ENCODE measurements around the gene FRY. TPM values are rescaled to one million over a fixed set of nuclear protein-coding genes. Genes with fewer than 3 reads are reported as not detected.

FRY gene
- total and polyA plus RNA-seq, 2 of the 13 experiments (the other 11 are each of a cell fraction or from before 2014, with no cell fraction given), result 8.2 to 13.1 TPM

GRCh38 chr13:32278426-32278825, 246.9 kb downstream of the FRY start:
- FAIRE-seq, result no peak

GRCh38 chr13:32281096-32281495, 249.5 kb downstream of the FRY start:
- Histone ChIP-seq H3K27ac (ENCODE audit: extremely low read length, insufficient read depth, low read length) (peak overlapping the region; percentile 33), H3K4me2 (ENCODE audit: low read depth, low read length) (no peak overlapping the region), H3K79me2 (ENCODE audit: insufficient read depth, low read length) (no peaks in the 10 kb centered on the region), H4K20me1 (ENCODE audit: insufficient read depth, low read length) (no peaks in the 10 kb centered on the region), H3K4me3 (replicated peaks in 1 of 3; ENCODE audit: insufficient read depth in 1 of 3, low read depth in 2 of 3, low read length in 3 of 3) (no peak overlapping the region), H3K36me3 (replicated peaks in 1 of 2; ENCODE audit: control insufficient read depth in 1 of 2, insufficient read depth in 2 of 2, low read length in 2 of 2) (peaks cover 2 to 24% of the 10 kb centered on the region in 2 experiments; a peak in 3 of 5 replicates), H3K4me1 (ENCODE audit: insufficient read depth, low read length) (peaks cover 54% of the 10 kb centered on the region), H3K9ac (ENCODE audit: insufficient read depth, low read depth, low read length) (no peak overlapping the region), H2AFZ (ENCODE audit: low read length) (no peak overlapping the region), H3K27me3 (ENCODE audit: control insufficient read depth in 1 of 2, insufficient read depth in 2 of 2, low read length in 2 of 2) (no peaks in the 10 kb centered on the region), H3K9me3 (ENCODE audit: low read length) (no peaks in the 10 kb centered on the region)
- TF ChIP-seq ZNF562 (CRISPR knock-in tag; IDR thresholded peaks at IDR 0.05; ENCODE audit: borderline replicate concordance) (no peak), EP300 (IDR thresholded peaks at IDR 0.05; ENCODE audit: low read depth in 2 of 2, low read length in 2 of 2) (0 out of 4 replicates have a peak, but pooled peaks of 1 of the 2 experiments have one; percentile 13), EP300 (CRISPR knock-in tag; IDR thresholded peaks at IDR 0.05; ENCODE audit: borderline replicate concordance) (no peak), PAXIP1 (CRISPR knock-in tag; conservative IDR thresholded peaks at IDR 0.05) (peak; percentile 44; the same call in 1 of the 2 replicates), ASH2L (IDR thresholded peaks at IDR 0.05; ENCODE audit: insufficient read length, low read depth, low read length) (peak; percentile 21), FOXA3 (CRISPR knock-in tag; IDR thresholded peaks at IDR 0.05) (no peak), TCF7 (IDR thresholded peaks at IDR 0.05; ENCODE audit: low read depth) (0 out of 2 replicates have a peak, but pooled peaks have one; percentile 10)
- FAIRE-seq (no peak), DNase-seq (ENCODE audit: low spot score) (no peak), ATAC-seq (no peak)
- no TSS peak for BruUV-seq (replicated peaks)
- 67% methylated on average over 1 of the region's 1 CpG for WGBS (ENCODE audit: low lambda C conversion rate)
- ChIA-PET CTCF (ENCODE audit: low intra/inter-chr PET ratio, low total read pairs) (no interaction called here), POLR2A (interaction anchor here (1.3 to 1.4 kb wide), 2 partner anchors 25 to 26 kb away, joined by 4 read pairs; no protein-coding TSS in a partner anchor)
- intact Hi-C loops (cut with micrococcal nuclease; ENCODE audit: unreplicated experiment), result no loop called here
- in situ Hi-C loops (cut with HindIII; ENCODE audit: extremely low pct_ligation_motif_present, low pct_unique_long_range_greater_than_20kb), result no loop called here

More at GRCh38 chr13:32278426-32278825, 246.9 kb downstream of the FRY start:
- Histone ChIP-seq H3K4me1 (ENCODE audit: insufficient read depth, low read length) (peaks cover 29% of the 10 kb centered on the region), H3K36me3 (replicated peaks in 1 of 2; ENCODE audit: control insufficient read depth in 1 of 2, insufficient read depth in 2 of 2, low read length in 2 of 2) (peaks cover 4 to 34% of the 10 kb centered on the region in 2 experiments; a peak in 4 of 5 replicates), H3K79me2 (ENCODE audit: insufficient read depth, low read length) (no peaks in the 10 kb centered on the region), H3K27ac (ENCODE audit: extremely low read length, insufficient read depth, low read length) (no peak overlapping the region), H3K9ac (ENCODE audit: insufficient read depth, low read depth, low read length) (no peak overlapping the region), H2AFZ (ENCODE audit: low read length) (no peak overlapping the region), H3K9me3 (ENCODE audit: low read length) (no peaks in the 10 kb centered on the region), H3K27me3 (ENCODE audit: control insufficient read depth in 1 of 2, insufficient read depth in 2 of 2, low read length in 2 of 2) (no peaks in the 10 kb centered on the region), H3K4me2 (ENCODE audit: low read depth, low read length) (no peak overlapping the region), H3K4me3 (replicated peaks in 1 of 3; ENCODE audit: insufficient read depth in 1 of 3, low read depth in 2 of 3, low read length in 3 of 3) (no peak overlapping the region), H4K20me1 (ENCODE audit: insufficient read depth, low read length) (no peaks in the 10 kb centered on the region)
- intact Hi-C loops (cut with micrococcal nuclease; ENCODE audit: unreplicated experiment) (no loop called here), in situ Hi-C loops (cut with HindIII; ENCODE audit: extremely low pct_ligation_motif_present, low pct_unique_long_range_greater_than_20kb) (no loop called here)
- ATAC-seq (no peak), DNase-seq (ENCODE audit: low spot score) (no peak)
- no TSS peak for BruUV-seq (replicated peaks)
- 93% methylated on average over 3 of the region's 3 CpGs for WGBS (ENCODE audit: low lambda C conversion rate)
- TF ChIP-seq EHMT2 (IDR thresholded peaks at IDR 0.05; ENCODE audit: borderline replicate concordance, low read depth, low read length), result no peak
- TF ChIP-seq NR2F1 (CRISPR knock-in tag; IDR thresholded peaks at IDR 0.05), result no peak
- ChIA-PET CTCF (ENCODE audit: low intra/inter-chr PET ratio, low total read pairs) (no interaction called here), POLR2A (no interaction called here)

Measured in HepG2 (cell line).